ENCODE data around the gene ADGRV1. TPM values are rescaled to one million over a fixed set of nuclear protein-coding genes. Genes with fewer than 3 reads are reported as not detected.

Gene ADGRV1
- total RNA-seq, 2 donors from 2014 or later, result 0.44 to 0.52 TPM

DNA sequence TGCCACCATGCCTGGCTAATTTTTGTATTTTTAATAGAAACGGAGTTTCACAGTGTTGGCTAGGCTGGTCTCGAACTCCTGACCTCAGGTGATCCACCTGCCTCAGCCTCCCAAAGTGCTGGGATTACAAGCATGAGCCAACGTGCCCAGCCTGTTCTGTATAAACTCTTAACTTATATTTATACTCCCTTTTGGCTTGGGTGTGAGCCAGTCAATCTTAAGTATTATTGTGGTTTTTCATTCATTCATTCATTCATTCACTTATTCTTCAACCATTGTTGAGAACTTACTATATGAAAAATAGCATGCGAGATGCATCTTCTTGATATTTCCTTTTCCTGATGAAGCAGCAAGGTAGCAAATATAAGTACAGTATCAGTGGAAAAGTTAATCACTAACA, 132.9 kb downstream of the ADGRV1 start:
- H3K9me3 ChIP-seq (ENCODE audit: control insufficient read depth, low read length, poor library complexity, severe bottlenecking), result no peaks in the 10 kb centered on the region
- H3K4me1 Mint-ChIP-seq, result no peaks in the 10 kb centered on the region
- ATAC-seq (no peak), DNase-seq (no peak)
- no peaks in the 10 kb centered on the region for H3K36me3 Mint-ChIP-seq (ENCODE audit: low read depth)
- H3K27ac Mint-ChIP-seq, result no peak overlapping the region
- no peak overlapping the region for H3K4me3 Mint-ChIP-seq
- peaks cover 5% of the 10 kb centered on the region for H3K27me3 Mint-ChIP-seq

DNA sequence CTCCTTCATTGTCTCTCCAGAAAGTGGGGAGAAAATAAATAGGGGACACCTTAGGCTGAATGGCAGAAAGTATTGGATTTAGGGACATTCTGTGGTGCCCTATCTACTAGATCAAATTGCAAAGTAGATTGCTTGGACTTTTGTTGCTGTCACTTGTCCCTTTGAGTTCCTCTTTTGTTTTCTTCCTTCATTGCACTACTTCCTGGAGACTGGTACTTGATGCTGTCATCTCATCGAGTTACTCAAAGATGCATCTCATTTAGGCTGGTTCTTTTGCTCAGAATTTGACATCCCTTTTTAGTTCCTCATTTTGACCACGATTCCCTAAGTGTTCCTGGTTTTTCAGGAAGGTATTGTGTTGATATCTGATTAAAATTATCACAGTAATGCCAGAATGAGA, 137.6 kb downstream of the ADGRV1 start:
- ATAC-seq (no peak), DNase-seq (no peak)
- Mint-ChIP-seq H3K4me3 (no peak overlapping the region), H3K27me3 (peaks cover 21% of the 10 kb centered on the region), H3K27ac (no peak overlapping the region), H3K4me1 (no peaks in the 10 kb centered on the region), H3K36me3 (ENCODE audit: low read depth) (no peaks in the 10 kb centered on the region)
- no peaks in the 10 kb centered on the region for H3K9me3 ChIP-seq (ENCODE audit: control insufficient read depth, low read length, poor library complexity, severe bottlenecking)

DNA sequence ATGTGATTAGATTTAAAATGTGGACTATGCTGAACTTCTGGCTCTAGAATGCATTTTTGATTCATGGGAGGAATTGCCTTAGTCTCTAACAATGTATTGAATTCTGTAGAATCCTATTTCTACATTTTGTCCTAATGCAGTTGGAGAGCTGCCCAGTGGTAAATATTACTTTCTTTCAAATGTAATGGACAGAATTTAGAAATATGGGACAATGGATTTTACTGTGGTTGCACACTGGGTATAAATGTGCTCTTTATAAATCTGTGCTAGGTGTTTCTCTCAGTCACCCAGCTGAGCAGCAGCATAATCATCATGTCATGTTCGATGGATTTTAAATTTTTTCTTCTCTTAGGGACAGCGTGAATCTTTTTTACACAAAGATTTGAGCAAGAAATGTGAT, 141.7 kb downstream of the ADGRV1 start:
- no peaks in the 10 kb centered on the region for H3K4me1 Mint-ChIP-seq
- no peak overlapping the region for H3K27ac Mint-ChIP-seq
- H3K27me3 Mint-ChIP-seq, result peaks cover 21% of the 10 kb centered on the region

DNA sequence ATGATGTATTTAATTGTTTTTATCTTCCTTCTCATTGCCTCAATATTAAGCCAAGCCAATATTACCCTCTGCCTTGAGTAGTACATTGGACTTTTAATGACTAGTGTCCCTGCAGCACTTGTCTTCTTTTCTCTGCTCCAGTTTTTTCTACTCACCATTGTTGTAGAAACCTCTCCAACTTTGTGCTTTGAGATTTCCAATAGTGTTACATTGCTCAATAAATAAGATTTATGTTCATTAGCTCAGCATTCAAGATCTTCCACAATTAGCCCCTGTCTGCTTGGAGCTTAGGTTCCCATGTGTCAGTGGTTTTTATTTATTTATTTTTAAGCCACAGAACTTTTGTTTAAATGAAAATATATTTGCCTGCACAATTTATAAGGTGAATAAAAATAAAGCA, 145.3 kb downstream of the ADGRV1 start:
- H3K4me3 Mint-ChIP-seq, result no peak overlapping the region
- ATAC-seq (no peak), DNase-seq (no peak)
- H3K4me1 Mint-ChIP-seq, result no peaks in the 10 kb centered on the region
- peaks cover 24% of the 10 kb centered on the region for H3K27me3 Mint-ChIP-seq
- H3K36me3 Mint-ChIP-seq (ENCODE audit: low read depth), result no peaks in the 10 kb centered on the region
- H3K27ac Mint-ChIP-seq, result no peak overlapping the region
- H3K9me3 ChIP-seq (ENCODE audit: control insufficient read depth, low read length, poor library complexity, severe bottlenecking), result no peaks in the 10 kb centered on the region

More for the DNA sequence above, 141.7 kb downstream of the ADGRV1 start:
- Mint-ChIP-seq H3K4me3 (no peak overlapping the region), H3K36me3 (ENCODE audit: low read depth) (no peaks in the 10 kb centered on the region)
- no peak for DNase-seq
- no peak for ATAC-seq
- H3K9me3 ChIP-seq (ENCODE audit: control insufficient read depth, low read length, poor library complexity, severe bottlenecking), result no peaks in the 10 kb centered on the region

DNA sequence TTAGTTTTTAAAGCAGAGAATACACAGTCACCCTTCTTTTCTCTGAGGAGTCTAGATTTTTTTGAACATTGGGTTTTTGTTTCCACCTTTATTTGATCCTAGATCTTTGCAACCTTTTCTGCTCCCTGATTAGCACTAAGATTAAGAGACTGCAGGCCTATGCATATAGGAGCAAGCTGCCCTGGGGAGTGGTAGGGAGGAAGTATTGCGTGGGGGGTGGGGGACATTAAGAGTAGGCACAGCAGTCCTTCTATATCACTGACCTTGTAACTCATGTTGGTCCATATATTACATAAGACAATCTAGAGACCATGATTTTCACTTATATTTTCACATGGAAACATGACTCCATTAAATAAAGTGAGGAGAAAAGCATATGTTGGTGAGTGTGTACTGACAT, 149.1 kb downstream of the ADGRV1 start:
- DNase-seq (no peak), ATAC-seq (no peak)
- Mint-ChIP-seq H3K27me3 (peaks cover 18% of the 10 kb centered on the region), H3K27ac (no peak overlapping the region), H3K4me3 (no peak overlapping the region), H3K36me3 (ENCODE audit: low read depth) (no peaks in the 10 kb centered on the region), H3K4me1 (no peaks in the 10 kb centered on the region)
- no peaks in the 10 kb centered on the region for H3K9me3 ChIP-seq (ENCODE audit: control insufficient read depth, low read length, poor library complexity, severe bottlenecking)

DNA sequence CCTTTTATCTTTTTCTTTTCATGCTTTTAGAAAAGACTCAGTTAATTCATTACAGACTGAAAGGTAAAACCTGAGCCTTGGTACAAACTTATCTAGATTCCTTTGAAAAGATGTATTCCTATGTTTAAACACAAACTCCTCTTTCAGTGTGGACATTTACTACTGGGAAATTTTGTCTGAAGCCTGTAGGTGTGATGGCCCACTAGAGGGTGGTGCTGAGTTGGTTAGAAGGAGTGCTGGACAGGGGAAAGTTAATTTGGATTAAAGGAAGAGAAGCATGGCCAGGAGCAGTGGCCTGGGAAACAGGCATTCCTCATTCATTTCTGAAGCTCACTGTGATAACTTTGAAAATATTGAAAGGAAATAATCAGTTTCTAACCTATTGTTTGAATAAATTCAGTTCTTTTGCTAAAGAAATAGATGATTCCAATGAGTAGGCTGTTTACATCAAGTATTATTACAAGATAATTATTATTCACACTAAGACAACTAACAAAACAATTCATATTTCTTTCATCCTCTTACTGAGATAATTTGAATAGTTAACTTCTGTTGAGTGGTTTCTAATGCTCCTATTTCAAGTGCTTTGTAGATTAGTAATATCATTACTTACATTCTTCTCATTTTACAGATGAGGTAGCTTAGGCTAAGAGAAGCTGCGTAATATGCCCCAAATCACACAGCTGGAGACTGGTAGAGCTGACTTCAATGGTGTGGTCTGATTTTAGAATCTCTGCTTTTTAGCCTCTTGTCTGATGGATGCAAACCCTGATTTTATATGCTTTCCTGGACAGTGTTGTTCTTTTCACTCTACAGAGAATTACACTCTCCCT, 150.9 kb downstream of the ADGRV1 start:
- no peaks in the 10 kb centered on the region for H3K36me3 Mint-ChIP-seq (ENCODE audit: low read depth)

DNA sequence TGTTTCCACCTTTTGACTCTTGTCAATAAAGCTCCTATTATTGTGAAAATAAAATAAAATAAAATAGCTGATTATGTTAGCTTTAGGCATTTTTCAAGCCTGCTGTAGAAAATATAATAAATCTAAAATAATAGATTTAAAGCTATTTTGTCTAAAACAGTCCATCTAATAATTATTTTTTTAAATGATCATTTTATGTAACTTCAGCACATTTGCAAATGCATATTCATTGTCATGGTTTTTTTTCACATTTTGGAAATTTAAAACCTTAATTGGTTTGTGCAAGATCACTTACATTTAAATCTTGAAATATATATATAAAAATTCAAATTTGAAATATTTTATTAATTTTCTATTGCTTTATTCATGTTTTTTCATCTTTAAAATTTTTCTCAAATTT, 159.8 kb downstream of the ADGRV1 start:
- Mint-ChIP-seq H3K27me3 (peaks cover 5% of the 10 kb centered on the region), H3K4me1 (no peaks in the 10 kb centered on the region), H3K36me3 (ENCODE audit: low read depth) (no peaks in the 10 kb centered on the region), H3K4me3 (no peak overlapping the region), H3K27ac (no peak overlapping the region)
- H3K9me3 ChIP-seq (ENCODE audit: control insufficient read depth, low read length, poor library complexity, severe bottlenecking), result no peaks in the 10 kb centered on the region
- ATAC-seq (no peak), DNase-seq (no peak)

More for the DNA sequence above, 150.9 kb downstream of the ADGRV1 start:
- DNase-seq (no peak), ATAC-seq (no peak)
- Mint-ChIP-seq H3K27me3 (peaks cover 18% of the 10 kb centered on the region), H3K4me3 (no peak overlapping the region), H3K4me1 (no peaks in the 10 kb centered on the region), H3K27ac (no peak overlapping the region)
- H3K9me3 ChIP-seq (ENCODE audit: control insufficient read depth, low read length, poor library complexity, severe bottlenecking), result no peaks in the 10 kb centered on the region

DNA sequence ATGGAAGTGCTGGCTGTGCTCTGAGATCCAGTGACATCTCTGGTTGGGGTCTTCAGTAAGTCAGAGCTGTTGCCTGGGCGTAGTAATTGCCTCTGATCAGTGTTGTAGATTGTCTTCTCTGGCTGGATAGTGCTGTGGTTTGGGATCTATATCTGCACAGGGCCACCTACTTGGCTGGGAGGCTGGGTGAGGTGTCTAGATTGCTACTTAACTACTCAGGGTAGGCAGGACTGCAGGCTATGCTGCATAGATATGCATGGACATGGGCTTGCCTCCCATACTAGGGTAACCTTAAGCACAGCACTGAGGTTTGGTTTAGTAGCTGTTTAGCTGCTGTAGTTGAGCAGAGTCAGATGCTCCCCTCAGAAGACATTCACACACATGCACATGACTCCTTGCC, 181.0 kb downstream of the ADGRV1 start:
- Mint-ChIP-seq H3K4me3 (no peak overlapping the region), H3K27ac (no peak overlapping the region), H3K27me3 (no peaks in the 10 kb centered on the region), H3K36me3 (ENCODE audit: low read depth) (peaks cover 2% of the 10 kb centered on the region), H3K4me1 (no peaks in the 10 kb centered on the region)
- H3K9me3 ChIP-seq (ENCODE audit: control insufficient read depth, low read length, poor library complexity, severe bottlenecking), result no peaks in the 10 kb centered on the region
- ATAC-seq, result no peak
- no peak for DNase-seq

DNA sequence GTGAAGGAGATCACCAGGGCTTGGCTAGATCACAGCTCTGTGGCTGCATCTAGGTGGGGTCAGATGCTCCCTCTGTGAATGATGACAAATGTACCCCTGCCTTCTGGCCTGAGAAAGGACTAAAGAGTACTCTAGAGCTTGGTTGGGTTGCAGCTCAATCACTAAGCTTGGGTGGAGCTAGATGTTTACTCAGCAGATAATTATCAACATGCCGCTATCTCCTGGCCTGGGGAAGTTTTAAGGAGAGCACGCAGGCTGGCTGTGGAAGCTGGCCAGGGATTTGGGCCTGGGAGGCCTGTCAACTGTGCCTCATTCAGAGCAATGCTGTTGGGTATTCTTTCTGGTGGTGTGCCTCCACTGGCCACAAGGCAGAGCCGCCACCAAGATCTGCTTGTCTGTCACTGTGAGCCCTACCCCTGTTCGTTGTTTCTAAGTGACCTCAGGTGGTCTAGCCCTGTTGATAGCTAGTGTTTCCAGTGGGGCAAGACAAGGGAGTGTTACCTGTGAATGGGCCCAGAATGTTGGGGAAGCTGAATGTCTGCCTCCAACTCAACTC, 181.7 kb downstream of the ADGRV1 start:
- DNase-seq (no peak), ATAC-seq (no peak)
- H3K36me3 Mint-ChIP-seq (ENCODE audit: low read depth), result peaks cover 2% of the 10 kb centered on the region
- H3K4me3 Mint-ChIP-seq, result no peak overlapping the region
- H3K27me3 Mint-ChIP-seq, result no peaks in the 10 kb centered on the region
- no peaks in the 10 kb centered on the region for H3K4me1 Mint-ChIP-seq
- no peak overlapping the region for H3K27ac Mint-ChIP-seq
- H3K9me3 ChIP-seq (ENCODE audit: control insufficient read depth, low read length, poor library complexity, severe bottlenecking), result no peaks in the 10 kb centered on the region

DNA sequence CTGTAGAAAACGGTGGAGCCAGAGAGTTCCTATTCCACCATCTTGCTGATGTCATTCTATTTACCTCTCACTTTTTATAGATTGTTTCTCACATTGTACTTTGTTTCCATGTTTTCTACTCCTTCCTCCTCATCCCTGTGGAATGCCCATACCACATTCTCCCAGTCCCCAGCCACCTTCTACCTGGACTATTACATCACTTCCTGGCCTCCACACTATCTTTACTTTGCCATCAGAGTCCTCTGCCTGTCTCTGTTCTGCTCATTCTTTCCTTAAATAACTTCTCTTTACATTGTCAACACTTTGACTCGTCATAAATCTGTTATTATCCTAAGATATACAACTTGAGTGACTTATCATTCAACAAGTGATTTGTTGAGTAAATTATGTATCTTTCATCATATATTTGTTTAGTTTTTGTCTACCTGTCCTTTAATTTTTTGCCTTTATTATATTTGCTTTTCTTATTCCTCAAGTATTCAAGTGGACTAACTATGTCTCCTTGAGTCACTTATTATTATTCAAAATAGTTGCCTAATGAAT, 182.5 kb downstream of the ADGRV1 start:
- H3K27me3 Mint-ChIP-seq, result peaks cover 4% of the 10 kb centered on the region

DNA sequence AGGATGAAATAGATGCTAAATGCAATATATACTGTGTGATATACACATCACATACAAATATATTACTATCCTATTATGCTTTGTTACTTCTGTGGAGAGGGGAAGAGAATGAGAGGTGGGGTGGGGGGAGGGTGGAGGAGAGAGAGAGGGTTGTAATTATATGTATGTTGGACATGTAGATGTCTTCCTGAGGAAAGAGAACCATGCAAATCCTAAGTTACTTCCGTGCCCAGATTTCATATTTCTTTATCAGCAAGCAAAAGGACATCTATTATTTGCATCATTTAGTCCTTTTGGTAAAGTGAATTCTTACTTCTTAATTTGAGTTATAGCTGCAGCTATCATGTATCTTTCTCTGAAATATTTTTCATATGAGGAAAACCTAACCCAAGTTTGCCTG, 187.5 kb downstream of the ADGRV1 start:
- Mint-ChIP-seq H3K27me3 (peaks cover 22% of the 10 kb centered on the region), H3K36me3 (ENCODE audit: low read depth) (peaks cover under 1% of the 10 kb centered on the region), H3K4me3 (no peak overlapping the region), H3K4me1 (no peaks in the 10 kb centered on the region), H3K27ac (no peak overlapping the region)
- ATAC-seq (no peak), DNase-seq (no peak)
- H3K9me3 ChIP-seq (ENCODE audit: control insufficient read depth, low read length, poor library complexity, severe bottlenecking), result peaks cover 2% of the 10 kb centered on the region

More for the DNA sequence above, 182.5 kb downstream of the ADGRV1 start:
- DNase-seq (no peak), ATAC-seq (no peak)
- no peaks in the 10 kb centered on the region for H3K4me1 Mint-ChIP-seq
- no peak overlapping the region for H3K4me3 Mint-ChIP-seq
- H3K9me3 ChIP-seq (ENCODE audit: control insufficient read depth, low read length, poor library complexity, severe bottlenecking), result peaks cover 2% of the 10 kb centered on the region
- H3K27ac Mint-ChIP-seq, result no peak overlapping the region
- H3K36me3 Mint-ChIP-seq (ENCODE audit: low read depth), result peaks cover 2% of the 10 kb centered on the region

DNA sequence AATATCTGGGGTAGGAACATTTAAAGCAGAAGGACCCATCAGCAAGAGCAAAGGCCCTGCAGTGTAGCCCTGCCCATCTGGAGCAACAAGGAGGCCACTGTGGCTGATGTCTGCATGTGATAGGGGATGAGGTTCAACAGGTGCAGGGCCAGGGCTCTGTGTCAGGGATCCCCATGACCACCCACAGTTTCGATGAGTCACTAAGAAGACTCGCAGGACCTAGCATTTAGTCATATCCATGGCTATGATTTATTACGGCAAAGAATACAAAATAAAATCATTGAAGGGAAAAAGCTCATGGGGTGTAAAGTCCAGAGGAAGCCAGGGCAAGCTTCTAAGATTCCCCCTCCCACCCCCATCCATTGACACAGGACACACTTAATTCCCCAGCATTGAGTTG, 188.6 kb downstream of the ADGRV1 start:
- no peak for ATAC-seq
- Mint-ChIP-seq H3K4me1 (no peaks in the 10 kb centered on the region), H3K4me3 (no peak overlapping the region), H3K36me3 (ENCODE audit: low read depth) (no peaks in the 10 kb centered on the region), H3K27me3 (peaks cover 22% of the 10 kb centered on the region), H3K27ac (no peak overlapping the region)
- DNase-seq, result no peak
- H3K9me3 ChIP-seq (ENCODE audit: control insufficient read depth, low read length, poor library complexity, severe bottlenecking), result peaks cover 2% of the 10 kb centered on the region

DNA sequence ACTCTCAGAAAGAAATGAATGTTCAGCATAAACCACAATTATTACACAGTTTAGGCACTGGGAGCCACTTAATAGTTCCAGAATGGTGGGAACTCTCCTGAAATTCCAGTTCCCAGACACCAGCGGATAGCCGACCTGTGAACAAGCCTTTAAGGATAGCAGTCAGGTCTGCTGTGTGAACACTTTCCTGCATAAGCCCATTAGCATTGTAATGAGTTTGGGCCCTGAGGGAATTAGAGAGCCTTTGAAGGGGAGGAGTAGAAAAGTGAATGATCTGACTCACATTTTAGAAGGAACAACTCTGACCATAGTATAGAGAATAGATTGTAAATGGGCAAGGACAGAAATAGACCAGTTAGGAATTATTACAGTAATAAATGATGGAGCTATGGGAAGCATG, 189.1 kb downstream of the ADGRV1 start:
- peaks cover 2% of the 10 kb centered on the region for H3K9me3 ChIP-seq (ENCODE audit: control insufficient read depth, low read length, poor library complexity, severe bottlenecking)
- H3K4me1 Mint-ChIP-seq, result no peaks in the 10 kb centered on the region
- no peak overlapping the region for H3K27ac Mint-ChIP-seq
- no peak for ATAC-seq
- no peak for DNase-seq
- peaks cover 27% of the 10 kb centered on the region for H3K27me3 Mint-ChIP-seq
- H3K36me3 Mint-ChIP-seq (ENCODE audit: low read depth), result no peaks in the 10 kb centered on the region
- no peak overlapping the region for H3K4me3 Mint-ChIP-seq

DNA sequence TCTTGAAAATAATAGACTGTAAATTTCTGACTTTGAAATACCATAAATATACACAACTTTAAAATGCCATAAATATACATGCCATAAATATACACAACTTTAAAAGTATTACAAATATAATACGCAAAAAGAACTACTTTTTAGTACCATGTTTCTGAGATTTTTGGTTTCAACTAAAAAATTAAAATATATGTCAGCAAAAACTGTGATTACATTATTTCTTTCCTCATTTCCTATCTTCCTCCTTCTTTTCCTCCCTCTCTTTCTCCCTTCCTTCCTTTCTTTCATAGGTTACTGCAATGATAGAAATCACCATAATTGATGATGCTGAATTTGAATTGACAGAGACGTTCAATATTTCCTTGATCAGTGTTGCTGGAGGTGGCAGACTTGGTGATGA, 200.5 kb downstream of the ADGRV1 start:
- ATAC-seq (no peak), DNase-seq (no peak)
- Mint-ChIP-seq H3K36me3 (ENCODE audit: low read depth) (no peaks in the 10 kb centered on the region), H3K27ac (no peak overlapping the region), H3K27me3 (peaks cover 4% of the 10 kb centered on the region), H3K4me1 (no peaks in the 10 kb centered on the region), H3K4me3 (no peak overlapping the region)
- H3K9me3 ChIP-seq (ENCODE audit: control insufficient read depth, low read length, poor library complexity, severe bottlenecking), result no peaks in the 10 kb centered on the region

Data from T-helper 17 cell (primary cell).